NB4 (cell line): Measurements from ENCODE around the gene STAM.

ENCODE experiments used
- DNase-seq: peaks from one replicate; pipeline ENCODE4 v3.0.0; 2010; ENCODE audit warnings: low read depth
- H3K4me3 ChIP-seq: one replicate; pipeline ENCODE4 v1.5.1; 2011; ENCODE audit warnings: mild to moderate bottlenecking, low read depth, low read length, moderate library complexity
- MYC ChIP-seq: IDR thresholded peaks from 2 replicates; pipeline ENCODE4 v1.6.1; 2011; ENCODE audit warnings: low read depth, low read length
- POLR2A ChIP-seq: IDR thresholded peaks from 2 replicates; pipeline ENCODE4 v1.6.1; 2011; ENCODE audit warnings: mild to moderate bottlenecking; ENCODE audit not compliant: insufficient read length; ENCODE audit errors: extremely low read depth
- TF ChIP-seq, protein P1 (sequence below): IDR thresholded peaks from one replicate; pipeline ENCODE4 v1.5.1; 2012; ENCODE audit warnings: low read depth, low read length
- TF ChIP-seq, protein P2 (sequence below): IDR thresholded peaks from 2 replicates; pipeline ENCODE4 v1.6.1; 2011; ENCODE audit warnings: low read depth, low read length

The STAM gene

DNA sequence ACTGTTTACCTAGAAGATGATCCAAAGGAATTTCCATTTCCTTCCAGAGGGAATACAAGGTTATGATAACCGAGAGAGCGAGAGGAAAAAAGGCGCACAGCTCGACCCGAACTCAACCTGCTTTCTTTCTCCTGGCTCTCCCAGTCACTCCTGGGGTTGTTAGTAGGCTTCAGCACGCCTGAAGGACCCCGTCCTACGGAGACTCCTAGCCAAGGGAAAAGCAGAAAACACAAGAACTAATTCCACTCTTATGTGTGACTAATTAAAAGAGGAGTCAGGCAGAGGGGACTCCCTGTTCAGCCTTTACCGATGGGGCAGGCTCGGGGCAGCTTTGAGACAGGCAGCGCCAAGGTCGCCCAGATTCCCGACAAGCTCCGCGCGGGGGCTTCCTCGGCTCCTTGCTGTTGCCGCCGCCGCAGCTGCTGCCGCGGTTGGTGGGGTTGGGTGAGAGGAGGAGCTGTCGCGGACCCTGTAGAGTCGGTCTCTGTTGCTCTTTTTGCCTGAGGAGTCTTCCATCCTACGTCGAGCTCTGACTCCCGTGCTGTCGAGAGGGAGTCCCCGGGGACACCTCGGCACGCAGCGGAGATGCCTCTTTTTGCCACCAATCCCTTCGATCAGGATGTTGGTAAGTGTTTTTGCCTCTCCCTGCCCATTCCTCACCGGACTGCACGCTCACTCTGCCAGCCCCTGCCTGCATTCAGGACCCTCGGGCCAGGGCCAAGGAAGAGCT, at the start of gene STAM:
Gene STAM (plus strand): TSS at position 397 of the 730 bp plus-strand sequence. CDS start 189 bp downstream, at position 586.
- peak; percentile 90 for DNase-seq
- peak within 1 kb of the TSS; percentile 95 for H3K4me3 ChIP-seq
- TF ChIP-seq POLR2A, result peak; percentile 63
- TF ChIP-seq MYC, result no peak

DNA sequence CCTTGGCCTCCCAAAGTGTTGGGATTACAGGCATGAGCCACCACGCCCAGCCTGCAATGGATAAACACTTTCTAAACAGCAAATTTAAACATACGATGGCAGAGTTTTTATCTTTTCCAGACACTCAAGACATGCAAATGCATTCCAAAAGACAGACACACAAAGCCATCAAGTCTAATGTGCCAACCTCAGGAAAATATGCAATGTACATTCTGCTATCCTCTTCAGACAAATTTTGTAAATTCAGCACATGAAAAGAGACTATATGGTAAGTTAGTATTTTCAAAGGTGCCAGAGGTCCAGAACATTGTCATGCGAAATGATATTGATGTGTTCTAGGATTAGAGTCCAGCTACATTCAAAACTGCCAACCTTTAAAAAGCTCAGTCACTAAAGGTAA, 46.6 kb upstream of the STAM start:
- TF ChIP-seq, protein P1, sequence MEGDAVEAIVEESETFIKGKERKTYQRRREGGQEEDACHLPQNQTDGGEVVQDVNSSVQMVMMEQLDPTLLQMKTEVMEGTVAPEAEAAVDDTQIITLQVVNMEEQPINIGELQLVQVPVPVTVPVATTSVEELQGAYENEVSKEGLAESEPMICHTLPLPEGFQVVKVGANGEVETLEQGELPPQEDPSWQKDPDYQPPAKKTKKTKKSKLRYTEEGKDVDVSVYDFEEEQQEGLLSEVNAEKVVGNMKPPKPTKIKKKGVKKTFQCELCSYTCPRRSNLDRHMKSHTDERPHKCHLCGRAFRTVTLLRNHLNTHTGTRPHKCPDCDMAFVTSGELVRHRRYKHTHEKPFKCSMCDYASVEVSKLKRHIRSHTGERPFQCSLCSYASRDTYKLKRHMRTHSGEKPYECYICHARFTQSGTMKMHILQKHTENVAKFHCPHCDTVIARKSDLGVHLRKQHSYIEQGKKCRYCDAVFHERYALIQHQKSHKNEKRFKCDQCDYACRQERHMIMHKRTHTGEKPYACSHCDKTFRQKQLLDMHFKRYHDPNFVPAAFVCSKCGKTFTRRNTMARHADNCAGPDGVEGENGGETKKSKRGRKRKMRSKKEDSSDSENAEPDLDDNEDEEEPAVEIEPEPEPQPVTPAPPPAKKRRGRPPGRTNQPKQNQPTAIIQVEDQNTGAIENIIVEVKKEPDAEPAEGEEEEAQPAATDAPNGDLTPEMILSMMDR, result no peak
- TF ChIP-seq, protein P2, sequence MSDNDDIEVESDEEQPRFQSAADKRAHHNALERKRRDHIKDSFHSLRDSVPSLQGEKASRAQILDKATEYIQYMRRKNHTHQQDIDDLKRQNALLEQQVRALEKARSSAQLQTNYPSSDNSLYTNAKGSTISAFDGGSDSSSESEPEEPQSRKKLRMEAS, result no peak
- no peak for TF ChIP-seq MYC
- TF ChIP-seq POLR2A, result no peak
- no peak for DNase-seq
- H3K4me3 ChIP-seq, result no peak overlapping the region

DNA sequence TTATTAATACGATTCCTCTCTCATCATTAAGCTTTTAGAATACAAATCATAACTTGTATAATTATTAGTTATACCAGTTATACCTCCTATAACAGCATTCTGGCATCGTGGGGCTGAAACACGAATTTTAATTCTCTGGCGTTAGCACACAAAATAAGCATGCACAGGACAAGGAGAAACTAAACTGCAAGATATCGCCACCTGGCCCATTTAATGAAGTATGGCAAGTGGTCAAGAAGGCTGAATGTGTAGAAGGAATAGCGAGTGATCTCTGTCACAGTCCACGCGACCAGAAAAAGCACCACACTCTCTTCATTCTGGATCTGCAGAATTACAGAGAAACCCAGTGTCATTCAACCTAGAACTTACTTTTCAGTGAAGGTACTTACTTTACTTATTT, 44.9 kb upstream of the STAM start:
- TF ChIP-seq, protein P2, result no peak
- no peak for TF ChIP-seq POLR2A
- TF ChIP-seq, protein P1, result no peak
- no peak overlapping the region for H3K4me3 ChIP-seq
- peak; percentile 18 for DNase-seq

DNA sequence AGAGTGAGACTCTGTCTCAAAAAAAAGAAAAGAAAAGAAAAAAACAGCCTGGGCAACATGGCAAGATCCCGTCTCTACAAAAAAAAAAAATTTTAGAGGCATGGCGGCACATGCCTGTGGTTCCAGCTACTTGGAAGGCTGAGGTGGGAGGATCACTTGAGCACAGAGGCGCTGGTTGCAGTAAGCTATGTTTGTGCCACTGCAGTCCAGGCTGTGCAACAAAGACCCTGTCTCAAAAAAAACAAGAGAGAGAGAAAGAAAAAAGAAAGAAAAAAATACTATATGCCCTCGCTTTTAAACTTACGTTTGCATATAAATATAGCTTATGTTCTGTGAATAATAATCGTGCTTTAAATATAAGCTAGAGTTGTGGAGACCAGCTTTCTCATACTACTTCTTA, 38.0 kb upstream of the STAM start:
- DNase-seq, result no peak
- TF ChIP-seq, protein P1, result no peak
- TF ChIP-seq POLR2A (no peak), MYC (no peak)
- TF ChIP-seq, protein P2, result no peak
- H3K4me3 ChIP-seq, result no peak overlapping the region

DNA sequence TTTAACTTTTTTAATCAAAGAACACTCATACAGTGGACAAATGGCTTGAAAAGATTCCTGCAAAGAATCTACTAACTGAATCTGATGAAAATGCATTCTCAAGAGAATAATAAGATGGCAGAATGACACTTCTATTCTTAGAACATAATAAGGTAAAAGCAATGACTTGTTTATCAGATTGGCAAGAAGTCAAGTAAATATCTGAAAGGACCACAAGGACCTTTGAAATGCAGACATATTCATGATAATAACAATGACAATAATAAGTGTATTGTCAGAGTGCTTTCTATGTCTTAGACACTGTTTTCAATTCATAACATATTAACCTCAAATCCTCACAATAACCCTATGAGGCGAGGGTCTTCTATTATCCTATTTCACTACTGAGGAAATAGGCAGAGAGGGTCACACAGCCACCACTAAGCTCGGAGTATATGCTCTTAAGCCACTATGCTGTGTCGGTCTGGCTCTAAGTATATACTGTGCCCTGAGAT, 37.4 kb upstream of the STAM start:
- H3K4me3 ChIP-seq, result no peak overlapping the region
- DNase-seq, result no peak
- TF ChIP-seq MYC, result no peak
- TF ChIP-seq, protein P2, result no peak
- TF ChIP-seq, protein P1, result no peak
- no peak for TF ChIP-seq POLR2A

DNA sequence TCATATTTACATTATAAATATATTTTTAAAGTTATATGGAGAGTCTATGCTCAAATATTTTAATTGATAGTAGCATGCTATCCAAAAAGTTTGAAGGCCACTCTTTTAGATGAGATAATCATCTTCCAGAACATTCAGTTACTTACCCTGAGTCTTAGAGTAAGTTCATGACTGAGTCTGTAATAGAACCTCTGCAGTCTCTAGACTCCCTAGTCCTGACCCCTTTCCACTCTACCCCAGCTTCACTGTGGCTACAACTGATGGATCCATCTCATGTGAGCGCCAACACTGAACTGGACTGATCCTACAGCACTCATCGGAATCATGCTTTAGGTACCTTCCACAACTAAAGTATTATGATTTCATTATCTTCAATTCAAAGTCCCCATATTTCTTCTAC, 36.9 kb upstream of the STAM start:
- TF ChIP-seq, protein P2, result no peak
- TF ChIP-seq MYC (no peak), POLR2A (no peak)
- TF ChIP-seq, protein P1, result no peak
- H3K4me3 ChIP-seq, result no peak overlapping the region
- no peak for DNase-seq
